ELF-1 (cell line): ENCODE data around the gene RAB1B.
"Not testable (repeated sequence)": the region's sequence is repeated elsewhere in the genome, so short reads cannot be mapped to it uniquely, and the experiment has no call there.

Experiments
- DNase-seq: peaks from one replicate; pipeline ENCODE4 v3.0.0-alpha.2; 2016; ENCODE audit warnings: low read depth, low spot score

Gene RAB1B

DNA sequence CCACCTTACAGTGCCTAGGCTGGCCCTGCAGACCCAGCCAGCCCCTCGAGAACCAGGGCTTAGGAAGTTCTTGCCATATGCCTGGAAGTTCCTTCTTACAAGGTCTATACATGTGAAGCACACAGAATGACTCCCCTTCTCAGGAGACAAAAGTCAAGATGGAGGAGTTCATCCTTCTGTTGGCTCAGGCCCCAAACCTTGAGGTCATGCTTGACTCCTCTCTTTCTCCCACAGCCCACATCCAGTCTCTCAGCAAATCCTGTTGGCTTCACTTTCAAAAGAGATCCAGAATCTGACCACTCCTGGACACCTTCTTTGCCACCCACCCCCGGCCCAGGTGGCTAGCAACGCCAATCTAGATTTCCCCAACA is 50.1 kb downstream of the RAB1B start:
- no peak for DNase-seq

DNA sequence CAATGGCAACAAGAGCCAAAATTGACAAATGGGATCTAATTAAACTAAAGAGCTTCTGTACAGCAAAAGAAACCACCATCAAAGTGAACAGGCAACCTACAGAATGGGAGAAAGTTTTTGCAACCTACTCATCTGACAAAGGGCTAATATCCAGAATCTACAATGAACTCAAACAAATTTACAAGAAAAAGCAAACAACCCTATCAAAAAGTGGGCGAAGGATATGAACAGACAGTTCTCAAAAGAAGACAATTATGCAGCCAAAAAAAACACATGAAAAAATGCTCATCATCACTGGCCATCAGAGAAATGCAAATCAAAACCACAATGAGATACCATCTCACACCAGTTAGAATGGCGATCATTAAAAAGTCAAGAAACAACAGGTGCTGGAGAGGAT is 51.9 kb downstream of the RAB1B start:
- DNase-seq: not testable (repeated sequence)

DNA sequence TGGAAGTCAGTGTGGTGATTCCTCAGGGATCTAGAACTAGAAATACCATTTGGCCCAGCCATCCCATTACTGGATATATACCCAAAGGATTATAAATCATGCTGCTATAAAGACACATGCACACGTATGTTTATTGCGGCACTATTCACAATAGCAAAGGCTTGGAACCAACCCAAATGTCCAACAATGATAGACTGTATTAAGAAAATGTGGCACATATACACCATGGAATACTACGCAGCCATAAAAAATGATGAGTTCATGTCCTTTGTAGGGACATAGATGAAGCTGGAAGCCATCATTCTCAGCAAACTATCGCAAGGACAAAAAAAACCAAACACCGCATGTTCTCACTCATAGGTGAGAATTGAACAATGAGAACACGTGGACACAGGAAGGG is 52.3 kb downstream of the RAB1B start:
- not testable (repeated sequence) for DNase-seq

DNA sequence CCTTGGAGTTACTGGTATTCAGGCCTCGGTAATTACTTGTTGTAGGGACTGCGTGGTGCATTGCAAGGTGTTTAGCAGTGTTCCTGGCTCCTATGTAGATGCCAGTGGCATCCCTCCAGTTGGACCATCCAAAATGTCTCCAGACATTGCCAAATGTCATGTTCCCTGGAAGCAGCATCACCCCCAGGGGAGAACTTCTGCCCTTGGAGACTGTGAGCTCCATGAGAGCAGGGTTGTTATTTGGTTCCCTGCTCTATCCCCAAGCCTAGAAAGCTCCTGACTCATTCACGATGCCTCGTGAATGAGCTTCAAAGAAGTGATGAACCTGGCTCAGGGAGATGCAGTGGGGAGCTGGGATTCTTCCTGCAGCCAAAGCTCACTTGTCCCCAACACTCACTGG is 53.2 kb downstream of the RAB1B start:
- no peak for DNase-seq

DNA sequence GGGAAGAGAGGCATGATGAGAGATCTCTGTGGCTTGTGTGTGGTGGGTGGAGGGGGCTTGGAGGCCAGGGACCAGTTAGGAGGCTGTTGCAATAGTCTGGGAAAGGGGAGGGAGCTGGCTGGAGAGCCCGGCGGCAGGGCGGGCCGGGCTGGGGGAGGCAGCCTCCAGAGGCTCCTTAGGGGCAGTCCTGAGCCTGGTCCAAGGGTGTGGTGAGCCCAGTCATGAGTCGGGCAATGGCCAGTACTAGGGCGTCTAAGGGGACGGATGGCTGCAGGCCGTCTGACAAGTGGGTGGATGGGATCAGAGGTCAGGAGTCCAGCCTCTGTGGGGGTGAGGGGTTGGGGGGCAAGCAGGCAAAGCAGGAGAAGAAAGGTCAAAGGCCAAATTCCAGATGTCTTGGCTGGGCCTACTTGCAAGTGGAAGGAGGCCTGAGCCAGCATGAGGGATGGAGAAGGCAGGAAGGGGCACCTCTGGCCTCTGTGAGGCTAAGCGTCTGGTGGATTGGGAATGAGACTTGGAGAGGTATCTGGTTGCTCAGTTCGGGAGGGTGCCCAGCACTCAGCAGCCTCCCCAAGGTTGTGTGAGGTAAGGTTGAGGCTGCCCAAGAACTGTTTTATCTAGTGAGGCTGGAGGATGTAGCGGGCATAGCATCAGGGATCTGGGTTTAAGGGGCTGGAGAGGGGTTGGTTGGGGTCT is 54.4 kb downstream of the RAB1B start:
- DNase-seq: no peak

DNA sequence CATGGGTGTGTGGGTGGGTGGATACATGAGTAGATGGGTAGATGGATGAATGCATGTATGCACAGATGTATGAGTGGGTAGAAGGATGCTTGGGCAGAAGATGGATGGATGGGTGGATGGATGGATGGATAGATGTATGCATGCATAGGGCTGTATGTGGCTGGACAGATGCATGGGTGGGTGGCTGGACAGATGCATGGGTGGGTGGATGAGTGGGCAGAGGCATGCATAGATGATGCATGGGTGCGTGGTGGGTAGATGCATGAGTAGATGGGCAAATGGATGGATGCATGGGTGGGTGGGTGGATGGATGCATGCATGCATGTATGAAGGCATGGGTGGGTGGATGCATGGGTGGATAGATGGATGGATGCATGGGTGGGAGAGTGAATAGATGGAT is 55.2 kb downstream of the RAB1B start:
- no peak for DNase-seq

DNA sequence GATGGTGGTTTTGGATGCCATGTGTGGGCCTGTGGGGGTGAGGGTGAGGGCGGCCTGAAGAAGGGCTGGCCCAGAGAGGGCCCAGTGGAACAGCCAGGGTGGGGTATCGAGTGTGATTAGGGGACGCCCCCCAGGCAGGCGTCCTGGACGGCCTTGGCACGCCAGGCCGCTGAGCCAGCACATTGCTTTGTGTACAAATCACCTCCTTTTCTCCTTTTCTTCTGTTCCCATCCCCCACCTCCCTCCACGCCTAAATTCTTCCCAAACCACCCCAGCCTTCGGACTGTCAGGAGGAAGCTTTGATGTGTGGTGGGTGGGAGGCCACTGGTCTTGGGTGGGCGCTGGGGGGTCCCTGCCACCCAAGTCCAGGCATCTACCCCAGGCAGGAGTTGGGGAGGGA is 56.2 kb downstream of the RAB1B start:
- DNase-seq: peak; percentile 57

DNA sequence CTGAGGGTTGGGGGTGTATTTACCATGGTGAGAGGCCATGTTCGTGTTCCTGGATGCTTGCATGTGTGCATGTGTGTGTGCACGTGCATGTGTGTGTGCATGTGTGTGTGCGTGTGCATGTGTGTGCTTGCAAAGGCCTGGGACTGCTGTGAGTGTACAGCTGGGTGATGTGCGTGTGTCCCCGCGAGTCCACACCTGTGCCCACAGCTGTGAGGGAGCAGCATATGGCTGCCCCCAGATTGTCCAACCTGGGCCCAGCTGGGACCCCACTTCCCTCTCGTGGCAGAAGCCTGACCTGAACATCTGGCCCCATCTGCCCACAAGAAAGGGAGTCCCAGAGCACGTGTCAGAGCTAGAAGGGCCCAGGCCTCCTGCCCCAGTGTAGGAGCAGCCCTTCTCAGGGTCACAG is 56.8 kb downstream of the RAB1B start:
- DNase-seq: no peak

DNA sequence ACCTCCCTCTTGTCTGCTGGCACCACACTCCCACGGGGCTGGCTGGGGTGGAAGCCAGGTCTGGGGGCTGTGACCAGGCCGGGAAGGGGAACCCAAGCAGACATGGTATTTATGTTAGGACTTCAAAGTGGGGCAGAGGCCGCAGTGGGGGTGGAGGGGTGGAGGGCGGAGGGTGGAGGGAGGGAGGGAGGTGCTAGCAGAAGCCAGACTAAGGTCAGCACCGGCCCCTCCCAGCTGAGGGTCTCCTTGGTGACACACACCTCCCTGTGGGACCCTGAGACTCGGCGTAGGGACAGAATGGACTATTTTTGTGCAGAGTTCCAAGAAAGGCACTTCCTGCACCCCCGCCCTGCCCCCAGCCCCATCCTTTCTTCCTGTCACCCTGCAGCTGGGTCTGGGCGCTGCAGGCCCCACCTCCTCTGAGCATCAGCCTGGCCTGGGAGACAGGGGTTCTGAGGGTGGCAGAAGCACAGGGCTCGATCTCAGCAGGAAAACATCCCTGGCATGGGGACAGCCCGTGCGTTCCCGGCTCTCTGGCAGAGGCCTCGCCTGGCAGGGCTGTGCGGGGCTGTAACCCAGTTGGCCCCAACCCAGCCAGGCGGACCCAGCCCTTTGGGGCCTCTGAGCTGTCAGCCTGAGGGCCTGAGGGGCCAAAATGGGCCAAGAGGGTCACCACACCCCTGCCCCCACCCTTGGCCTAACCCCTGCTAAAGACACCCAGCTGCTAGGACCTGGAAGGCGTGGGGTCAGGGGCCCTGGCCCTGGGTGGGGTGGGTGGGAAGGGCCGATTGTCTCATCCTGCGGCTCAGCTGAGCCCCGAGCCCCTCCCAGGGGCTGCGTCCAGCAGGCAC is 58.0 kb downstream of the RAB1B start:
- no peak for DNase-seq
